Measurements from ENCODE around the gene PTPN2. TPM values are rescaled to one million over a fixed set of nuclear protein-coding genes. Genes with fewer than 3 reads are reported as not detected.
A peak's percentile ranks its signal among the peaks of the same experiment; 100 is the strongest.

PTPN2 gene
- total RNA-seq, 2 donors from 2014 or later, result 47.3 to 48.5 TPM

- Mint-ChIP-seq H3K27ac (peak overlapping the region; percentile 83), H3K4me1 (peaks cover 15% of the 10 kb centered on the region), H3K36me3 (ENCODE audit: low read depth) (peaks cover 12% of the 10 kb centered on the region), H3K27me3 (ENCODE audit: insufficient read depth) (no peaks in the 10 kb centered on the region), H3K9me3 (no peaks in the 10 kb centered on the region), H3K4me3 (no peak overlapping the region)
- TF ChIP-seq CTCF (conservative IDR thresholded peaks at IDR 0.05), result no peak
- no CpG with 5 or more reads among the region's 1 CpG for WGBS, 2 experiments (ENCODE audit: insufficient coverage in 1 of 2, insufficient read length in 1 of 2)
- peak overlapping the region; percentile 5 for H3K9ac ChIP-seq (ENCODE audit: extremely low read depth, low read length, poor library complexity, severe bottlenecking)
- H3K9me3 ChIP-seq (ENCODE audit: control insufficient read depth, low read length), result no peaks in the 10 kb centered on the region
- no peak for DNase-seq
- no peak overlapping the region for H3K27ac ChIP-seq (ENCODE audit: low read depth, low read length)
- no peak overlapping the region for H3K4me3 ChIP-seq (ENCODE audit: low read length)
- no peaks in the 10 kb centered on the region for H3K4me1 ChIP-seq (ENCODE audit: control insufficient read depth, insufficient read depth, low read length)
- H3K36me3 ChIP-seq (ENCODE audit: control insufficient read depth, insufficient read depth, low read length), result peaks cover 5% of the 10 kb centered on the region
- H3K27me3 ChIP-seq (ENCODE audit: control insufficient read depth, insufficient read depth, low read length, poor library complexity, severe bottlenecking), result no peaks in the 10 kb centered on the region
These were observed 22.4 kb downstream of the PTPN2 start for GRCh38 chr18:12861637-12862036.

- H3K27ac ChIP-seq (ENCODE audit: low read depth, low read length), result no peak overlapping the region
- no peak overlapping the region for H3K9ac ChIP-seq (ENCODE audit: extremely low read depth, low read length, poor library complexity, severe bottlenecking)
- no peaks in the 10 kb centered on the region for H3K4me1 ChIP-seq (ENCODE audit: control insufficient read depth, insufficient read depth, low read length)
- peaks cover 15% of the 10 kb centered on the region for H3K4me1 Mint-ChIP-seq
- peaks cover 16% of the 10 kb centered on the region for H3K36me3 Mint-ChIP-seq (ENCODE audit: low read depth)
- H3K9me3 Mint-ChIP-seq, result no peaks in the 10 kb centered on the region
- H3K27ac Mint-ChIP-seq, result no peak overlapping the region
- no peaks in the 10 kb centered on the region for H3K27me3 ChIP-seq (ENCODE audit: control insufficient read depth, insufficient read depth, low read length, poor library complexity, severe bottlenecking)
- no peak for TF ChIP-seq CTCF (conservative IDR thresholded peaks at IDR 0.05)
- WGBS, 2 experiments (ENCODE audit: insufficient coverage in 1 of 2, insufficient read length in 1 of 2), result 97 to 98% methylated on average over 11 of the region's 11 CpGs
- H3K4me3 Mint-ChIP-seq, result no peak overlapping the region
- peaks cover 12% of the 10 kb centered on the region for H3K36me3 ChIP-seq (ENCODE audit: control insufficient read depth, insufficient read depth, low read length)
- H3K27me3 Mint-ChIP-seq (ENCODE audit: insufficient read depth), result no peaks in the 10 kb centered on the region
- H3K9me3 ChIP-seq (ENCODE audit: control insufficient read depth, low read length), result no peaks in the 10 kb centered on the region
- no peak for DNase-seq
- no peak overlapping the region for H3K4me3 ChIP-seq (ENCODE audit: low read length)
These were observed 23.5 kb downstream of the PTPN2 start for GRCh38 chr18:12860530-12860929.

- H3K27me3 ChIP-seq (ENCODE audit: control insufficient read depth, insufficient read depth, low read length, poor library complexity, severe bottlenecking), result no peaks in the 10 kb centered on the region
- no peaks in the 10 kb centered on the region for H3K9me3 ChIP-seq (ENCODE audit: control insufficient read depth, low read length)
- peaks cover 12% of the 10 kb centered on the region for H3K36me3 ChIP-seq (ENCODE audit: control insufficient read depth, insufficient read depth, low read length)
- Mint-ChIP-seq H3K9me3 (no peaks in the 10 kb centered on the region), H3K27ac (peak overlapping the region; percentile 46), H3K27me3 (ENCODE audit: insufficient read depth) (no peaks in the 10 kb centered on the region), H3K4me1 (peaks cover 15% of the 10 kb centered on the region), H3K36me3 (ENCODE audit: low read depth) (peaks cover 26% of the 10 kb centered on the region), H3K4me3 (no peak overlapping the region)
- TF ChIP-seq CTCF (conservative IDR thresholded peaks at IDR 0.05), result no peak
- H3K4me1 ChIP-seq (ENCODE audit: control insufficient read depth, insufficient read depth, low read length), result no peaks in the 10 kb centered on the region
- no peak overlapping the region for H3K27ac ChIP-seq (ENCODE audit: low read depth, low read length)
- H3K4me3 ChIP-seq (ENCODE audit: low read length), result no peak overlapping the region
- DNase-seq, result no peak
- no peak overlapping the region for H3K9ac ChIP-seq (ENCODE audit: extremely low read depth, low read length, poor library complexity, severe bottlenecking)
- WGBS, 2 experiments (ENCODE audit: insufficient coverage in 1 of 2, insufficient read length in 1 of 2), result 96 to 97% methylated on average over 4 to 5 of the region's 5 CpGs
These were observed 25.0 kb downstream of the PTPN2 start for GRCh38 chr18:12858991-12859390.
